Middle frontal gyrus (tissue), 1 donor: ENCODE data around the gene MAGIX.
"Not testable (repeated sequence)": the region's sequence is repeated elsewhere in the genome, so short reads cannot be mapped to it uniquely, and the experiment has no call there.

Experiments used
- DNase-seq: peaks from one replicate; pipeline ENCODE4 v3.0.0-alpha.2; 2015; ENCODE audit warnings: low spot score; ENCODE audit errors: extremely low spot score

MAGIX gene

GRCh38 chrX:49162620-49163019 lies at the start of gene MAGIX:
Gene MAGIX, plus strand, starts transcription at chrX:49162758. Its CDS starts 132 bp downstream, at chrX:49162890.
- no peak for DNase-seq

- DNase-seq = no peak
Observed at GRCh38 chrX:49116076-49116475, 46.5 kb upstream of the MAGIX start.

GRCh38 chrX:49116716-49117115 lies 45.8 kb upstream of the MAGIX start:
- no peak for DNase-seq

- no peak for DNase-seq
Observed at GRCh38 chrX:49117581-49117980, 45.0 kb upstream of the MAGIX start.

- no peak for DNase-seq
Observed at GRCh38 chrX:49120091-49120490, 42.5 kb upstream of the MAGIX start.

- DNase-seq = no peak
Observed at GRCh38 chrX:49122499-49122898, 40.1 kb upstream of the MAGIX start.

- not testable (repeated sequence) for DNase-seq
Observed at GRCh38 chrX:49127742-49128258, 34.8 kb upstream of the MAGIX start.

- DNase-seq = no peak
Observed at GRCh38 chrX:49129427-49129826, 33.1 kb upstream of the MAGIX start.

- not testable (repeated sequence) for DNase-seq
Observed at GRCh38 chrX:49132275-49132674, 30.3 kb upstream of the MAGIX start.

GRCh38 chrX:49133759-49134158 lies 28.8 kb upstream of the MAGIX start:
- no peak for DNase-seq

- no peak for DNase-seq
Observed at GRCh38 chrX:49137492-49137891, 25.1 kb upstream of the MAGIX start.

- DNase-seq = no peak
Observed at GRCh38 chrX:49139713-49140112, 22.8 kb upstream of the MAGIX start.

GRCh38 chrX:49142264-49142663 lies 20.3 kb upstream of the MAGIX start:
- DNase-seq = not testable (repeated sequence)

GRCh38 chrX:49143154-49143553 lies 19.4 kb upstream of the MAGIX start:
- not testable (repeated sequence) for DNase-seq

- no peak for DNase-seq
Observed at GRCh38 chrX:49147282-49147681, 15.3 kb upstream of the MAGIX start.

GRCh38 chrX:49147936-49148335 lies 14.6 kb upstream of the MAGIX start:
- no peak for DNase-seq

GRCh38 chrX:49148390-49149100 lies 14.0 kb upstream of the MAGIX start:
- DNase-seq = not testable (repeated sequence)

- DNase-seq = not testable (repeated sequence)
Observed at GRCh38 chrX:49149291-49149690, 13.3 kb upstream of the MAGIX start.

- DNase-seq = no peak
Observed at GRCh38 chrX:49153467-49153866, 9.1 kb upstream of the MAGIX start.

GRCh38 chrX:49155243-49155899 lies 7.2 kb upstream of the MAGIX start:
- DNase-seq = no peak

- peak; percentile 75 for DNase-seq
Observed at GRCh38 chrX:49155900-49156837, 6.4 kb upstream of the MAGIX start.

GRCh38 chrX:49157194-49157593 lies 5.4 kb upstream of the MAGIX start:
- DNase-seq = no peak
